Esophagus squamous epithelium (tissue), 4 donors: ENCODE measurements around the gene POP7.

Experiments
- CTCF ChIP-seq, 6 experiments: fragments of 450-650 bp in 4 of 6; fragments of 200-600 bp in 2 of 6; sonication (generic) in 2 of 6; IDR thresholded peaks; one replicate each; pipeline ENCODE4 v1.5.1; 2016 to 2019; ENCODE audit warnings: antibody characterized with exemption in 6 of 6, mild to moderate bottlenecking in 4 of 6, moderate library complexity in 4 of 6
- POLR2A ChIP-seq, 4 donors: fragments of 450-650 bp; IDR thresholded peaks; one replicate each; pipeline ENCODE4 v1.6.1; 2017; ENCODE audit warnings: antibody characterized with exemption in 4 of 4, mild to moderate bottlenecking in 4 of 4, moderate library complexity in 3 of 4

GRCh38 chr7:100693312-100694097 is 12.4 kb upstream of the POP7 start:
- TF ChIP-seq CTCF (IDR thresholded peaks at IDR 0.05) (no peak), POLR2A (IDR thresholded peaks at IDR 0.05) (no peak)
